Thoracic aorta (tissue), 2 donors: Measurements from ENCODE around the gene ZNF282. TPM values are rescaled to one million over a fixed set of nuclear protein-coding genes. Genes with fewer than 3 reads are reported as not detected.

Experiments used
- ATAC-seq: fragments of 150-250 bp; one replicate; pipeline ENCODE4 v1.8.0; 2017; ENCODE audit warnings: low read depth; ENCODE audit not compliant: insufficient number of reproducible peaks, low FRiP score
- DNase-seq: peaks from one replicate; pipeline ENCODE4 v3.0.0-alpha.2; 2020; ENCODE audit warnings: low spot score
- H3K27ac ChIP-seq, 2 donors: fragments of 200-600 bp; sonication (generic); 1 replicate in 1 of 2; 2 replicates in 1 of 2; pipeline ENCODE4 v1.5.1; 2016; ENCODE audit warnings: mild to moderate bottlenecking in 2 of 2, moderate library complexity in 2 of 2
- H3K27me3 ChIP-seq: fragments of 200-600 bp; sonication (generic); replicated peaks from 2 replicates; pipeline ENCODE4 v1.6.0; 2016; ENCODE audit warnings: mild to moderate bottlenecking; ENCODE audit not compliant: insufficient read depth
- H3K36me3 ChIP-seq: fragments of 200-600 bp; sonication (generic); one replicate; pipeline ENCODE4 v1.5.1; 2016
- H3K4me1 ChIP-seq, 2 donors: fragments of 200-600 bp; sonication (generic); 1 replicate in 1 of 2; 2 replicates in 1 of 2; pipeline versions ENCODE4 v1.5.1 to v1.6.0; 2016; ENCODE audit warnings: low read depth in 2 of 2, mild to moderate bottlenecking in 1 of 2; ENCODE audit not compliant: control insufficient read depth in 1 of 2
- H3K4me3 ChIP-seq: fragments of 200-600 bp; sonication (generic); 2 replicates; pipeline ENCODE4 v1.5.1; 2016; ENCODE audit warnings: mild to moderate bottlenecking
- H3K9me3 ChIP-seq: fragments of 200-600 bp; sonication (generic); 2 replicates; pipeline ENCODE4 v1.5.1; 2016
- total RNA-seq, 2 donors: library from RNA; depleted of rRNA; stranded (reverse); fragments of >200 nt; gene quantifications; one replicate each; pipeline versions ENCODE4 v1.1.0 to v1.2.3, GENCODE V29; 2016
- TF ChIP-seq, protein P1 (sequence below): fragments of 200-600 bp; sonication (generic); IDR thresholded peaks from one replicate; pipeline ENCODE4 v1.5.1; 2019; ENCODE audit warnings: antibody characterized with exemption

ZNF282 gene
- total RNA-seq, 2 donors from 2014 or later = 11.1 to 20.7 TPM

DNA sequence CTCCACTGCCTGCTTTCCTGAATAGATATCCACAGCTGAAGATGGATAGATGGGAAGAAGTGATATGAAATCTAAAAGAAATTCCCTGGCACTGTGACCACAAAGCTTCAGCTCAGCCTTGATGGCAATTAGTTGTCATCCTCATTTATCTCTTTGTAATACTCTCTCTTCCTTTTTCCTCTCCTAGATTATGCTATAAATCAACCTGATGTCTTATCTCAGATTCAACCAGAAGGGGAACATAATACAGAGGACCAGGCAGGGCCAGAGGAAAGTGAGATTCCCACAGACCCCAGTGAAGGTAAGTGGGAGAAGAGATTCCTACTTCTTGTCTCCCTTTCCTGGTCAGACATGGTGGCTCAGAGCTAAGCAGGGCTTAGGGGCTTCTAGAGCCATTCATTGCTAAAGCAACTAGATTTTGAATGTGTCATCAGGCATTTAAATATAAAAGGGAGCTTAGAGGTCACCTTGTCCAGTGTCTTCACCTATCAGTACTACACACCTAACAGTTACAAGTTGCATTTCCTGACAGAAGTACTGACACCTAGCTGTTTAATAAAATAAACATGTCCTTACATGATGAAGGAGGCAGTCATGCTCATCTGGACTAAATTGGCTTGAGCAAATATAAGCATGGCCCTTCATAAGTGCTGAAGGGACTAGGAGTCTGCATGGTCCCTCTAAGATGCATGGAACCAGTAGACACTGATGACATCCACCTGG lies 28.6 kb upstream of the ZNF282 start:
- Histone ChIP-seq H3K4me3 (no peak overlapping the region), H3K27ac (no peak overlapping the region), H3K4me1 (no peaks in the 10 kb centered on the region), H3K9me3 (no peaks in the 10 kb centered on the region), H3K36me3 (peaks cover 43% of the 10 kb centered on the region), H3K27me3 (no peaks in the 10 kb centered on the region)
- DNase-seq (no peak), ATAC-seq (no peak)
- TF ChIP-seq, protein P1, sequence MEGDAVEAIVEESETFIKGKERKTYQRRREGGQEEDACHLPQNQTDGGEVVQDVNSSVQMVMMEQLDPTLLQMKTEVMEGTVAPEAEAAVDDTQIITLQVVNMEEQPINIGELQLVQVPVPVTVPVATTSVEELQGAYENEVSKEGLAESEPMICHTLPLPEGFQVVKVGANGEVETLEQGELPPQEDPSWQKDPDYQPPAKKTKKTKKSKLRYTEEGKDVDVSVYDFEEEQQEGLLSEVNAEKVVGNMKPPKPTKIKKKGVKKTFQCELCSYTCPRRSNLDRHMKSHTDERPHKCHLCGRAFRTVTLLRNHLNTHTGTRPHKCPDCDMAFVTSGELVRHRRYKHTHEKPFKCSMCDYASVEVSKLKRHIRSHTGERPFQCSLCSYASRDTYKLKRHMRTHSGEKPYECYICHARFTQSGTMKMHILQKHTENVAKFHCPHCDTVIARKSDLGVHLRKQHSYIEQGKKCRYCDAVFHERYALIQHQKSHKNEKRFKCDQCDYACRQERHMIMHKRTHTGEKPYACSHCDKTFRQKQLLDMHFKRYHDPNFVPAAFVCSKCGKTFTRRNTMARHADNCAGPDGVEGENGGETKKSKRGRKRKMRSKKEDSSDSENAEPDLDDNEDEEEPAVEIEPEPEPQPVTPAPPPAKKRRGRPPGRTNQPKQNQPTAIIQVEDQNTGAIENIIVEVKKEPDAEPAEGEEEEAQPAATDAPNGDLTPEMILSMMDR = no peak

DNA sequence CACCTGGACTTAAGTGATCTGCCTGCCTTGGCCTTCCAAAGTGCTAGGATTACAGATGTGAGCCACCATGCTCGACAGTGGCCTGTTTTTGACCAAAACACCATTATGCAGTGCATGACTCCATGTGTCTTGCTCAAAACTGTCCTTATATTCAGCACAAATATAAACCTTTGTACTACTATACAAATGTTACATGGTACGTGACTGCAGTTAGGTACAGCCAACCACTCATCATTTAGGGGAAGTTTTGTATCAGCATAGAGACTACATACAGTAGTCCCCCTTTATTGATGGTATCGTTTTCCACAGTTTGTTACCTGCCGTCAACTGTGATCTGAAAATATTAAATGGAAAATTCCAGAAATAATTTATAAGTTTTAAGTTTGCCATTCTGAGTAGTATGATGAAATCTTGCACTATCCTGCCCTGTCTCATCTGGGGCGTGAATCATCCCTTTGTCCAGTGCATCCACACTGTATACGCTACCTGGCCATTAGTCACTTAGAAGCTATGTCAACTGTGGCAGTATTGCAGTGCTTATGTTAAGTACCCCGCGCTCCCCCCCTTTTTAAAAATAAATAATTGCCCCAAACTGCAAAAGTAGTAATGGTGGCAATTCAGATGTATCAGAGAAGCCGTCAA lies 23.3 kb upstream of the ZNF282 start:
- Histone ChIP-seq H3K9me3 (no peaks in the 10 kb centered on the region), H3K4me3 (no peak overlapping the region), H3K27me3 (no peaks in the 10 kb centered on the region), H3K4me1 (no peaks in the 10 kb centered on the region), H3K36me3 (peaks cover 32% of the 10 kb centered on the region), H3K27ac (no peak overlapping the region)
- ATAC-seq = no peak
- TF ChIP-seq, protein P1 = no peak
- no peak for DNase-seq

DNA sequence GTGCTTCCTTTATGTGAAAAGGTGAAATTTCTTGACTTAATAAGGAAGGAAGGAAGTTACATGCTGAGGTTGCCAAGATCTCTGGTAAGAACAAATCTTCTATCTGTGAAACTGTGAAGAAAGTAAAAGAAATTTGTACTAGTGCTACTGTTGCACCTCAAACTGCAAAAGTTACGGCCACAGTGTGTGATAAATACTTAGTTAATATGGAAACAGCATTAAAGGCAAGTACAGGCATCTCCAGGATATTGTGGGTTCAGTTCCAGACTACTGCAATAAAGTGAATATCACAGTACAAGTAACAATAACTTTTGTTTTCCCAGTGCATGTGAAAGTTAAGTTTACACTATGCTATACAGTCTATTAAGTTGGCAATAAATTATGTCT lies 22.8 kb upstream of the ZNF282 start:
- TF ChIP-seq, protein P1 = no peak
- Histone ChIP-seq H3K36me3 (peaks cover 32% of the 10 kb centered on the region), H3K27me3 (no peaks in the 10 kb centered on the region), H3K9me3 (no peaks in the 10 kb centered on the region), H3K4me3 (no peak overlapping the region), H3K27ac (no peak overlapping the region), H3K4me1 (no peaks in the 10 kb centered on the region)
- DNase-seq (no peak), ATAC-seq (no peak)

GRCh38 chr7:149175150-149175549 lies 20.2 kb upstream of the ZNF282 start:
- Histone ChIP-seq H3K27me3 (no peaks in the 10 kb centered on the region), H3K9me3 (no peaks in the 10 kb centered on the region), H3K27ac (no peak overlapping the region), H3K36me3 (peaks cover 49% of the 10 kb centered on the region), H3K4me1 (no peaks in the 10 kb centered on the region), H3K4me3 (no peak overlapping the region)
- no peak for ATAC-seq
- TF ChIP-seq, protein P1 = no peak
- DNase-seq = no peak

- DNase-seq = no peak
- Histone ChIP-seq H3K36me3 (peaks cover 42% of the 10 kb centered on the region), H3K4me3 (no peak overlapping the region), H3K4me1 (no peaks in the 10 kb centered on the region), H3K27me3 (no peaks in the 10 kb centered on the region), H3K27ac (no peak overlapping the region), H3K9me3 (no peaks in the 10 kb centered on the region)
- ATAC-seq = no peak
- TF ChIP-seq, protein P1 = no peak
Measured at GRCh38 chr7:149179241-149179640, 16.1 kb upstream of the ZNF282 start.
